ENCODE results near the gene ARL8A.

The ARL8A gene

DNA sequence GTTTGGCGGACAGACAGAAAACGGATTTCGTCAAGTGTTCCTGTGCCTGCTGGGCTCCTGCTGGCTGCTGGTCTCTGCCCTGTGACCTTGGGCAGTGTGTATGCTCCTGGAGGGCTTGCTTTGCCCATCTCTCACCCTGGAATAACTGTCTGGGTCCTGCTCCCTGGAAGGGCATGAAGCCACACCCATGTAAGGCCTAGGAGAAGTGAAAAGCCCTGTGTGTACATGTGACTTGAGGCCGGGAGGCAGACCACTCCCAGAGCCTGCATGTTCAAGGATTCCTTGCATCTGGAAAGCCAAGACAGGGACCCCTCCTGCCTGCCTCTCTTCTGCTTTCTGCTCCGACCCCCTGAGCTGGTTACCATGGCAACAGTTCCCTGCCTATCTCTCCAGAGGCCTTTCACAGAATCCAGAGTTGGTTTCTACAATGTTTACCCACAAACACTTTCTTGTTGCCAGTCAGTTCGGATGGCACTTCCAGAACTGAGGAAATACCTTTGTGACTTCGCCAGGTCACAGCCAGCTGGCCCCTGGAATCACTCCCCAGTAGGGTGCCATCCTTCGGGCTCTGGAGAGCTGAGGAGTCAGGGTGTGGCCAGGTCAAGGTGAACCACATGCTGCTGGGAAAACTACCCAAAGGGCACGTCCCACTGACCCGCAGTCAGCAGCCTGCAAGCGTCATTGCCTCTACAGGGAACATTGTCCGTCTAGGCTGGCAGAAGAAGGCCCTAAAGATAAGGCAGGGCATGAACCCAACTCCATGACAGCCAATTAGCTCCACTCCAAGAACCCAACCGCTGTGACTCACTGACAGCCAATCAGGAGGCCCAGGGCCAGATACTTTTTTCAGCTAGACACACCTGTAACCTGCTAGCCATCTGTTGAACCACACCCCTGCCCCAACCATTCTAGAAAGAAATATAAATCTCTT is 36.5 kb downstream of the ARL8A start:
- DNase-seq = no peak

- no peak for DNase-seq
Measured at GRCh38 chr1:202107321-202107761, 37.2 kb downstream of the ARL8A start.

DNA sequence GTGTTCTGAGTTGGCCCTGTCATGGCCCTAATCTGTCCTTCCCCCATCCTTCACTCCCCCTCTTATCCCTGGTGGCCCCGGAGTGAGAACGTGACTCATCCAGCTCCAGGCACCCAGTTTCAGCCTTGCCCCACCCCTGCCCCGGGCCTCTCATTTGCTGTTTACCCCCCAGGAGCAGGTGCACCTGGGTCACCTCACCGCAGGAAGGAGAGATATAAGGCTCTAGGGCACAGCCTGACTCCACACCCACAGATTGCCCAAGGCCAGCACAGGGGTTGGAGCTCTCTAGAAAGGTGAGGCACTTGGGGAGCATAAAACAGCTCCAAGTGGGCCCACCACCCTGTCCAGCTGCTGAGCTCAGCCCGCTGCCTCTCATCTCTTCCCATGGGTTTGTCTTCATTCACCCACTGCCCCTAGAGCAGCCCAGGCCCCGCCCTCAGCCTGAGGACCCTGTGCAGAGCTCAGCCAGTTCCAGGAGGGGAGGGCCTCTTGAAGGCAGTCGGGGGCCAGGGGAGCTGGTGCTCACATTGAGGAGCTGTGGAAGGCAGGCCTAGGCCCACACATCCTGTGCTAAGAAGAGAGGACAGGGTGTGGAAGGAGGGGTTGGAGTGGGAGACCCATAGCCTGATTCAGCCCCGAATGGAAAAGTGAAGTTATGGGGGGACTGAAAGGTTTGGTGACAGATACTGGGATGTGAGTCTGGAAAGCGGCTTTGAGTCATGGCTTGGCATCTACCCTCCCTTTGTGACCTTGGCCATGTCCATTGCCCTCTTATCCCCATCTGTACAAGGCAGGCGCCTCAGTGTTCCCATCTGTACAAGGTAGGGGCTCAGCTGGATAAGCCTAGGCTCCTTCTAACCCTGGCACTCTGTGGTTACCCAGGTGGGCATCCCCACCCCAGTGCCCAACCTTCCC is 37.9 kb downstream of the ARL8A start:
- no peak for DNase-seq

- DNase-seq = no peak
Measured at GRCh38 chr1:202105571-202106339, 38.8 kb downstream of the ARL8A start.

- no peak for DNase-seq
Measured at GRCh38 chr1:202104073-202104472, 40.5 kb downstream of the ARL8A start.

DNA sequence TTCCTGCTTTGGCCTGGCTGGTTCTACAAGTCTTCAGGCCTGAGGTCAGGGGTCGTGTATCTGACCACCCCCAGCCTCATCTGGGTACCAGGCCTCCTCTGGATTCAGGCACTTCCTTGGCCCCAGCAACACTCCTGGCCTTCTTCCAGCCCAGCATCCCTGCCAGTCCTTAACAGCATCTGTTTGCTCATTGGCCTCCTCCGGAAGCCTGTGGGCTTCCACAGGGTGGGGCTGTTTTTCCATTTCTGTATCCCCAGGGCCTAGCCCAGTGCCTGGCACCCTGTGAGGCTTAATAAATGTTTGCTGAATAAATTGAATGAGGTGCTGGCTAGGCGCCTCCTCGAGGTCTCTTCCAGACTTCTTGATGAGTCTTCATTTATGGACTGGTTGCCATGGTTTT is 43.4 kb downstream of the ARL8A start:
- no peak for DNase-seq

- DNase-seq = no peak
Measured at GRCh38 chr1:202093858-202094257, 50.7 kb downstream of the ARL8A start.

GRCh38 chr1:202090994-202091393 is 53.5 kb downstream of the ARL8A start:
- no peak for DNase-seq

- DNase-seq = no peak
Measured at GRCh38 chr1:202088206-202088605, 56.3 kb downstream of the ARL8A start.

DNA sequence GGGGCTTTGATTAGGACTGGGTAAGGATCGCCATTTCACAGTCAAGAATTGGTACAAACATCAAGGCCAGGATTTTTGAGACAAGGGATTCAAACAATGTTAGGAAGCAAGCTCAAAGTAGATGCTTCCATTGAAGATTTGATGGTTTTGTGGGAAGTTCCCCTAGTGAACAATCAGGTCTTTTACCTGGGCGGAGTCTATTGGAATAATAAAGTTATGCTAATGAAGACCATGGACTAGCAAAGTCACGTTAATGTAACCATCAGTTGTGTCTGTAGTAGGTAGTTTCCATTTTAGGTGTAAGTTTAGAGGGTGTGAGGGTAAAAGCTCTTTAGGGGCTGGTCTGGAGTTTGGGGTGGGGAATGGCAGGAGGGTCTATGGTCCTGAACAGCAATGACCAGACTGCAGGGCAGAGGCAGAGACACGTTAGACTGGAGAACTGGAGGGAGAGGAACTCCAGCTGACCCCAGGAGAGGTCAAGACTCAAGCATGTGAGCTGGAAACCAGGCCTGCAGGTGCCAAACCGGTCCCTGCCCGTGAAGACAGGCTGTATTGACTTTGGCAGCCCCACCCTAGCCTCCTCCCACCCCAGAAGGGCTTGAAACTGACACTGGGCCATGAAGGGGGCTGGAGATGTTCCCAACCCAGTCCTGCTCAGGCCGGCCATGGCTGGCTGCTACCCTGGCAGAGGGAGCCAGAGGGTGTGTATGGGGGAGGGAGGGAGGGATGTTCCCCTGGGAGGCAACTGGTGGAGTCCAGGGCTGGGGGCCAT is 57.8 kb downstream of the ARL8A start:
- no peak for DNase-seq

GRCh38 chr1:202085682-202086373 is 58.7 kb downstream of the ARL8A start:
- no peak for DNase-seq

- no peak for DNase-seq
Measured at GRCh38 chr1:202084791-202085681, 59.5 kb downstream of the ARL8A start.
